Right lobe of liver (tissue), 6 donors: ENCODE measurements around the gene AP4S1. TPM values are rescaled to one million over a fixed set of nuclear protein-coding genes. Genes with fewer than 3 reads are reported as not detected.

Experiments
- ATAC-seq, 4 donors: fragments of 200-7000 bp; cut with Tn5 transposase; one replicate each; pipeline ENCODE4 v1.9.1; 2020; ENCODE audit warnings: mild to moderate bottlenecking in 4 of 4, moderate library complexity in 4 of 4
- DNase-seq, 3 donors: peaks; one replicate each; pipeline ENCODE4 v3.0.0-alpha.2; 2020
- H3K27ac ChIP-seq, 3 donors: fragments of 200-600 bp; one replicate each; pipeline ENCODE4 v1.8.0; 2022
- H3K27me3 ChIP-seq, 2 donors: fragments of 200-600 bp; one replicate each; pipeline ENCODE4 v1.8.0; 2022
- H3K36me3 ChIP-seq, 4 donors: fragments of 200-600 bp; sonication (generic) in 1 of 4; one replicate each; pipeline versions ENCODE4 v1.5.1 to v1.8.0; 2017 to 2022; ENCODE audit warnings: control low read depth in 1 of 4
- H3K4me1 ChIP-seq, 4 donors: fragments of 200-600 bp; sonication (generic) in 1 of 4; one replicate each; pipeline versions ENCODE4 v1.5.1 to v1.8.0; 2017 to 2022; ENCODE audit warnings: control low read depth in 1 of 4
- H3K4me3 ChIP-seq, 3 donors: fragments of 200-600 bp; one replicate each; pipeline ENCODE4 v1.8.0; 2022
- H3K9me3 ChIP-seq, 4 donors: fragments of 200-600 bp; sonication (generic) in 1 of 4; one replicate each; pipeline versions ENCODE4 v1.5.1 to v1.8.0; 2017 to 2022; ENCODE audit warnings: control low read depth in 1 of 4
- POLR2A ChIP-seq: fragments of 450-650 bp; IDR thresholded peaks from one replicate; pipeline ENCODE4 v1.6.1; 2017; ENCODE audit warnings: antibody characterized with exemption, mild to moderate bottlenecking
- WGBS: methylation state at CpG from one replicate; pipeline ENCODE4 v1.1.6; 2018; ENCODE audit warnings: low coverage, low lambda C conversion rate; ENCODE audit not compliant: insufficient coverage; ENCODE audit errors: missing lambda C conversion rate; 5-methylcytosine and 5-hydroxymethylcytosine counted together
- intact Hi-C, 2 donors: fragments of 100-400 bp; cut with DNase I; formaldehyde crosslinking; loops; one replicate each; pipeline versions ENCODE4 v1.11.2 to v1.14.1; 2022
- total RNA-seq, 6 experiments: library from RNA; depleted of rRNA in 2 of 6; stranded (reverse); fragments of >200 nt in 2 of 6; fragmentation: NEBNext Ultra II Directional in 3 of 6; extraction: Animal tissue kit (Norgen Biotek cat#: 25700) in 3 of 6; gene quantifications; one replicate each; pipeline versions ENCODE4 v1.1.0 to v1.2.4, GENCODE V29; 2016 to 2023
- TF ChIP-seq, protein P1 (sequence below), 4 donors: fragments of 200-600 bp in 3 of 4; fragments of 450-650 bp in 1 of 4; IDR thresholded peaks; one replicate each; pipeline versions ENCODE4 v1.5.1 to v1.8.0; 2016 to 2022; ENCODE audit warnings: antibody characterized with exemption in 4 of 4, mild to moderate bottlenecking in 2 of 4
- donor health status: DM: no; HTN: yes; CAD: no.
- donor health status: DM: no; HTN: no; CAD: no.
- donor health status: DM: no; HTN: no; CAD: no.
- donor health status: DM: no; HTN: yes; CAD: no.
- donor health status: DM: no; HTN: yes; CAD: no.

The AP4S1 gene
- total RNA-seq, 6 experiments from 2014 or later: 2.0 to 5.3 (median 2.5) TPM

DNA sequence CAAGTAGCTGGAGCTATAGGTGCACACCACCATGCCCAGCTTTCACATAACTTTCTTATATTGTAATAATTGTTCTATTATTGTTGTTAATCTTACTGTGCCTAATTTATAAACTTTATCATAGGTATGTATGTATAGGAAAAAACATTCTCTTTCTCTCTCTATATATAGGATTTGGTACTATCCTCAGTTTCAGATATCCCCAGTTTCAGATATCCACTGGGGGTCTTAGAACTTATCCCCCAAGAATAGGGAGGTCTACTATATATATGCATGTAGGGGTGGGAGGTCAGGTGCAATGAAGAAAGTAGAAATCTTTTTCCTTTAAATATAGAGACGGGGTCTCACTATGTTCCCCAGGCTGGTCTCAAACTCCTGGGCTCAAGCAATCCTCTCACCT is 71.6 kb downstream of the AP4S1 start:
- WGBS: 92% methylated on average over 1 of the region's 1 CpG
- H3K36me3 ChIP-seq: peaks cover 7 to 46% (median 30%) of the 10 kb centered on the region in 4 donors

DNA sequence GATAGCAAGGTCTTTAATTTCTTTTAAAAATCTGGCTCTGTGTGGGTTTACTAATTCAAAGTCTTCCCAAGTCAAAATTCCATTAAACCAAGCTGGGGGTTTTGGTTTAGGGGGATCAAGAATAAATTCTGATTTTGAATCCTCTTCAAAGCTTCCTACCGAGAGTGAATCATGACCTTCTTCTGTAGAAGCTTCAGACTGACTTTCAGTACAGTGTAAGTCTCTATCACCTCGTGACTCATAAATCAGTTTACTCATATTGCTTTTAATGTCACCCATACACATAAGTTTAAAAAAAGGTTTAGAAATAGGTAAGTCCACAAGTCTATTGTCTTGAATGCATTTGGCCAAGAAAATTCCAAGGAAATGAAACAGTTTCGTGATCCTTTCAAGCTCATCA is 81.3 kb downstream of the AP4S1 start:
- intact Hi-C loops: loop anchor here in 1 of 2 donors (10.0 kb wide), 1 partner anchor 228 kb away; no protein-coding TSS in a partner anchor
- no peaks in the 10 kb centered on the region for H3K4me1 ChIP-seq
- peaks cover 16 to 100% (median 62%) of the 10 kb centered on the region in 4 donors for H3K36me3 ChIP-seq
- no peak for DNase-seq
- no peaks in the 10 kb centered on the region for H3K9me3 ChIP-seq
- no peak overlapping the region for H3K27ac ChIP-seq
- H3K4me3 ChIP-seq: no peak overlapping the region
- no peak for TF ChIP-seq POLR2A
- TF ChIP-seq, protein P1, sequence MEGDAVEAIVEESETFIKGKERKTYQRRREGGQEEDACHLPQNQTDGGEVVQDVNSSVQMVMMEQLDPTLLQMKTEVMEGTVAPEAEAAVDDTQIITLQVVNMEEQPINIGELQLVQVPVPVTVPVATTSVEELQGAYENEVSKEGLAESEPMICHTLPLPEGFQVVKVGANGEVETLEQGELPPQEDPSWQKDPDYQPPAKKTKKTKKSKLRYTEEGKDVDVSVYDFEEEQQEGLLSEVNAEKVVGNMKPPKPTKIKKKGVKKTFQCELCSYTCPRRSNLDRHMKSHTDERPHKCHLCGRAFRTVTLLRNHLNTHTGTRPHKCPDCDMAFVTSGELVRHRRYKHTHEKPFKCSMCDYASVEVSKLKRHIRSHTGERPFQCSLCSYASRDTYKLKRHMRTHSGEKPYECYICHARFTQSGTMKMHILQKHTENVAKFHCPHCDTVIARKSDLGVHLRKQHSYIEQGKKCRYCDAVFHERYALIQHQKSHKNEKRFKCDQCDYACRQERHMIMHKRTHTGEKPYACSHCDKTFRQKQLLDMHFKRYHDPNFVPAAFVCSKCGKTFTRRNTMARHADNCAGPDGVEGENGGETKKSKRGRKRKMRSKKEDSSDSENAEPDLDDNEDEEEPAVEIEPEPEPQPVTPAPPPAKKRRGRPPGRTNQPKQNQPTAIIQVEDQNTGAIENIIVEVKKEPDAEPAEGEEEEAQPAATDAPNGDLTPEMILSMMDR (IDR thresholded peaks at IDR 0.05): no peak
- WGBS: 81% methylated on average over 3 of the region's 3 CpGs
- H3K27me3 ChIP-seq: no peaks in the 10 kb centered on the region
- ATAC-seq: no peak

More for the DNA sequence above, 71.6 kb downstream of the AP4S1 start:
- no peak overlapping the region for H3K4me3 ChIP-seq
- peaks cover 0 to 8% (median 3%) of the 10 kb centered on the region in 4 donors for H3K4me1 ChIP-seq
- no peak for DNase-seq
- H3K9me3 ChIP-seq: no peaks in the 10 kb centered on the region
- ATAC-seq: no peak
- no peak overlapping the region for H3K27ac ChIP-seq
- no peak for TF ChIP-seq POLR2A
- TF ChIP-seq, protein P1 (IDR thresholded peaks at IDR 0.05): no peak
- intact Hi-C loops: no loop called here
- H3K27me3 ChIP-seq: no peaks in the 10 kb centered on the region

DNA sequence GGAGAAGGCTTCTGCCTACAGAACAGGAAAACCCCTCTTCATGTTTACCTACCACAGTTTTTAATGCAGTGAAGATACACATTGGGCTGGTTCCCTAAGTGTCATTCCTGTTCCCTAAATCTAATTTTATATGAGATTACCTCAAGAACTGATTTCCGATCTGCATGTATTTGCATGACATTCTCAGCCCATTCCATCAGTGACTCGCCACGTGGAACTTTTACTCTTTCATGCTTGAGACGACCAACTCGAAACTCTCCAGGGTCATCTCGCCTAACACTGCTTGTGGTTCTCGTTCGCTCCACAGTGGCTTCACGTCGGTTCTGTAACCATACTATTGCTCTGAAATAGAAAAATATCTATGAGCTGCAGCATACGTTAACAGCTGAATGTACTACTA is 83.8 kb downstream of the AP4S1 start:
- Histone ChIP-seq H3K4me3 (no peak overlapping the region), H3K27ac (no peak overlapping the region), H3K27me3 (no peaks in the 10 kb centered on the region), H3K36me3 (peaks cover 16 to 100% (median 65%) of the 10 kb centered on the region in 4 donors), H3K4me1 (no peaks in the 10 kb centered on the region), H3K9me3 (no peaks in the 10 kb centered on the region)
- 93% methylated on average over 11 of the region's 11 CpGs for WGBS
- no peak for ATAC-seq
- intact Hi-C loops: loop anchor here in 1 of 2 donors (10.0 kb wide), 1 partner anchor 226 kb away; no protein-coding TSS in a partner anchor
- TF ChIP-seq, protein P1 (IDR thresholded peaks at IDR 0.05): no peak
- no peak for TF ChIP-seq POLR2A
- no peak for DNase-seq

GRCh38 chr14:31110872-31111271 is 85.4 kb downstream of the AP4S1 start:
- H3K9me3 ChIP-seq: no peaks in the 10 kb centered on the region
- peaks cover 14 to 100% (median 66%) of the 10 kb centered on the region in 4 donors for H3K36me3 ChIP-seq
- no peaks in the 10 kb centered on the region for H3K27me3 ChIP-seq
- no peak for ATAC-seq
- intact Hi-C loops: no loop called here
- TF ChIP-seq, protein P1 (IDR thresholded peaks at IDR 0.05): no peak
- no peak for TF ChIP-seq POLR2A
- H3K27ac ChIP-seq: no peak overlapping the region
- WGBS: 83% methylated on average over 2 of the region's 2 CpGs
- H3K4me1 ChIP-seq: no peaks in the 10 kb centered on the region
- DNase-seq: no peak
- no peak overlapping the region for H3K4me3 ChIP-seq
